ENCODE results near the gene MAPK13. TPM values are rescaled to one million over a fixed set of nuclear protein-coding genes. Genes with fewer than 3 reads are reported as not detected.

The MAPK13 gene
- total RNA-seq, 1 experiment from 2014 or later = 13.6 TPM

DNA sequence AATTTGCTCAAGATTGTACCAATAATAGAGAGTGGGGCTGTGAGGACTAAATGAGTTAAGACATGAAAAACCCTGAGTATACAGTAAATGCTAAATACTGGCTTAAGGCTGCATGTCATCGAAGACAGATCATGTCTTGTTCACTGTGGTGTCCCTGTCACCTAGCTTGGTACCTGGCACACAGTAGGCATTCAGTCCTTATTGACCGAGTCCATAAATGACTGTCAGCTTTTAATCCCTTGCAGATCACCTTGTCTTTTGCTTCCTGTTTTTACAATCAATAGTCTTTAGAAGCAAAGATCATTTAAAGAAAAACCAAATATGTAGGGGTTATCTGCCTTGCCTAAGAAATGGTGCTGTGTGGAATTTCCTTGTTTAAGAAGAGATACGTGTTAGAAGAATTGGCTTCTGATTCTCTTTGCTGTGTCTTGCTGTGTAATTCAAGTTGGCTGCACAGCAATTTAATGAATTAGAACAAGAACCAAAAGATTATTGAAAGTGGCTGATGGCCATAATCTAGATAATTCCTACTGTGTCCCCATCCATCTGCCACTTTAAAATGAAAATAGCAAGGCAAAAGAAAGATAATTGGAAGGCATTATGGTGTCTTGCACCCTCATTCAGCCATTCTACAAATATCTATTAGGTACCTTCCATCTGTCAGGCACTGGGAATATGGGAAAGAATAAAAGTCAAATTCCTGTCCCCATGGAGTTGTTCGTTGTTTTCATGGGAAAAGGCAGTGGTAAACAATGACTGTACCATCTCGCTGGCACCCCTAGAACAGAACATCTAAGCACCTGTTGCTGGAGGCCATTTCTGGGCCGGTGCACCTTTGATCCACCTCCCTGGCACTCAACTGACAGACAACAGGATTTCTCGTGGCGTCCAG lies 12.4 kb upstream of the MAPK13 start:
- H3K27ac Mint-ChIP-seq = no peak overlapping the region
- H3K27me3 Mint-ChIP-seq (ENCODE audit: low read depth) = no peaks in the 10 kb centered on the region
- ChIA-PET POLR2A (interaction anchor here (1.0 kb wide), 1 partner anchor 13 kb away, joined by 3 read pairs; no protein-coding TSS in a partner anchor), CTCF (interaction anchor here (1.3 kb wide), 1 partner anchor 23 kb away, joined by 3 read pairs; no protein-coding TSS in a partner anchor)
- H3K4me3 Mint-ChIP-seq = no peak overlapping the region
- H3K4me1 Mint-ChIP-seq = peaks cover 35% of the 10 kb centered on the region
- no peak for DNase-seq (ENCODE audit: low spot score)
- ATAC-seq = no peak
- no peaks in the 10 kb centered on the region for H3K9me3 Mint-ChIP-seq
- H3K36me3 Mint-ChIP-seq = no peaks in the 10 kb centered on the region
- TF ChIP-seq NFE2L1 (CRISPR knock-in tag; IDR thresholded peaks at IDR 0.05) = no peak
- TF ChIP-seq HMGA2 (CRISPR knock-in tag; IDR thresholded peaks at IDR 0.05) = no peak
- TF ChIP-seq ATF1 (CRISPR knock-in tag; IDR thresholded peaks at IDR 0.05) = no peak
- no peak for TF ChIP-seq MYBL2 (CRISPR knock-in tag; IDR thresholded peaks at IDR 0.05)
- TF ChIP-seq, protein P1, sequence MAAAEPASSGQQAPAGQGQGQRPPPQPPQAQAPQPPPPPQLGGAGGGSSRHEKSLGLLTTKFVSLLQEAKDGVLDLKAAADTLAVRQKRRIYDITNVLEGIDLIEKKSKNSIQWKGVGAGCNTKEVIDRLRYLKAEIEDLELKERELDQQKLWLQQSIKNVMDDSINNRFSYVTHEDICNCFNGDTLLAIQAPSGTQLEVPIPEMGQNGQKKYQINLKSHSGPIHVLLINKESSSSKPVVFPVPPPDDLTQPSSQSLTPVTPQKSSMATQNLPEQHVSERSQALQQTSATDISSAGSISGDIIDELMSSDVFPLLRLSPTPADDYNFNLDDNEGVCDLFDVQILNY (CRISPR knock-in tag; IDR thresholded peaks at IDR 0.05) = no peak
- no peak for TF ChIP-seq ELF4 (CRISPR knock-in tag; IDR thresholded peaks at IDR 0.05; ENCODE audit: low read depth)
- TF ChIP-seq, protein P2, sequence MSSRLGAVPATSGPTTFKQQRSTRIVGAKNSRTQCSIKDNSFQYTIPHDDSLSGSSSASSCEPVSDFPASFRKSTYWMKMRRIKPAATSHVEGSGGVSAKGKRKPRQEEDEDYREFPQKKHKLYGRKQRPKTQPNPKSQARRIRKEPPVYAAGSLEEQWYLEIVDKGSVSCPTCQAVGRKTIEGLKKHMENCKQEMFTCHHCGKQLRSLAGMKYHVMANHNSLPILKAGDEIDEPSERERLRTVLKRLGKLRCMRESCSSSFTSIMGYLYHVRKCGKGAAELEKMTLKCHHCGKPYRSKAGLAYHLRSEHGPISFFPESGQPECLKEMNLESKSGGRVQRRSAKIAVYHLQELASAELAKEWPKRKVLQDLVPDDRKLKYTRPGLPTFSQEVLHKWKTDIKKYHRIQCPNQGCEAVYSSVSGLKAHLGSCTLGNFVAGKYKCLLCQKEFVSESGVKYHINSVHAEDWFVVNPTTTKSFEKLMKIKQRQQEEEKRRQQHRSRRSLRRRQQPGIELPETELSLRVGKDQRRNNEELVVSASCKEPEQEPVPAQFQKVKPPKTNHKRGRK (CRISPR knock-in tag; IDR thresholded peaks at IDR 0.05; ENCODE audit: borderline replicate concordance) = no peak
- no peak for TF ChIP-seq FOXP1 (CRISPR knock-in tag; IDR thresholded peaks at IDR 0.05; ENCODE audit: borderline replicate concordance)
- TF ChIP-seq, protein P3, sequence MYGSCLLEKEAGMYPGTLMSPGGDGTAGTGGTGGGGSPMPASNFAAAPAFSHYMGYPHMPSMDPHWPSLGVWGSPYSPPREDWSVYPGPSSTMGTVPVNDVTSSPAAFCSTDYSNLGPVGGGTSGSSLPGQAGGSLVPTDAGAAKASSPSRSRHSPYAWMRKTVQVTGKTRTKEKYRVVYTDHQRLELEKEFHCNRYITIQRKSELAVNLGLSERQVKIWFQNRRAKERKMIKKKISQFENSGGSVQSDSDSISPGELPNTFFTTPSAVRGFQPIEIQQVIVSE (CRISPR knock-in tag; IDR thresholded peaks at IDR 0.05; ENCODE audit: borderline replicate concordance) = no peak
- TF ChIP-seq TEAD1 (CRISPR knock-in tag; IDR thresholded peaks at IDR 0.05) = no peak
- TF ChIP-seq, protein P4, sequence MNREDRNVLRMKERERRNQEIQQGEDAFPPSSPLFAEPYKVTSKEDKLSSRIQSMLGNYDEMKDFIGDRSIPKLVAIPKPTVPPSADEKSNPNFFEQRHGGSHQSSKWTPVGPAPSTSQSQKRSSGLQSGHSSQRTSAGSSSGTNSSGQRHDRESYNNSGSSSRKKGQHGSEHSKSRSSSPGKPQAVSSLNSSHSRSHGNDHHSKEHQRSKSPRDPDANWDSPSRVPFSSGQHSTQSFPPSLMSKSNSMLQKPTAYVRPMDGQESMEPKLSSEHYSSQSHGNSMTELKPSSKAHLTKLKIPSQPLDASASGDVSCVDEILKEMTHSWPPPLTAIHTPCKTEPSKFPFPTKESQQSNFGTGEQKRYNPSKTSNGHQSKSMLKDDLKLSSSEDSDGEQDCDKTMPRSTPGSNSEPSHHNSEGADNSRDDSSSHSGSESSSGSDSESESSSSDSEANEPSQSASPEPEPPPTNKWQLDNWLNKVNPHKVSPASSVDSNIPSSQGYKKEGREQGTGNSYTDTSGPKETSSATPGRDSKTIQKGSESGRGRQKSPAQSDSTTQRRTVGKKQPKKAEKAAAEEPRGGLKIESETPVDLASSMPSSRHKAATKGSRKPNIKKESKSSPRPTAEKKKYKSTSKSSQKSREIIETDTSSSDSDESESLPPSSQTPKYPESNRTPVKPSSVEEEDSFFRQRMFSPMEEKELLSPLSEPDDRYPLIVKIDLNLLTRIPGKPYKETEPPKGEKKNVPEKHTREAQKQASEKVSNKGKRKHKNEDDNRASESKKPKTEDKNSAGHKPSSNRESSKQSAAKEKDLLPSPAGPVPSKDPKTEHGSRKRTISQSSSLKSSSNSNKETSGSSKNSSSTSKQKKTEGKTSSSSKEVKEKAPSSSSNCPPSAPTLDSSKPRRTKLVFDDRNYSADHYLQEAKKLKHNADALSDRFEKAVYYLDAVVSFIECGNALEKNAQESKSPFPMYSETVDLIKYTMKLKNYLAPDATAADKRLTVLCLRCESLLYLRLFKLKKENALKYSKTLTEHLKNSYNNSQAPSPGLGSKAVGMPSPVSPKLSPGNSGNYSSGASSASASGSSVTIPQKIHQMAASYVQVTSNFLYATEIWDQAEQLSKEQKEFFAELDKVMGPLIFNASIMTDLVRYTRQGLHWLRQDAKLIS (CRISPR knock-in tag; IDR thresholded peaks at IDR 0.05; ENCODE audit: borderline replicate concordance) = no peak
- TF ChIP-seq, protein P5, sequence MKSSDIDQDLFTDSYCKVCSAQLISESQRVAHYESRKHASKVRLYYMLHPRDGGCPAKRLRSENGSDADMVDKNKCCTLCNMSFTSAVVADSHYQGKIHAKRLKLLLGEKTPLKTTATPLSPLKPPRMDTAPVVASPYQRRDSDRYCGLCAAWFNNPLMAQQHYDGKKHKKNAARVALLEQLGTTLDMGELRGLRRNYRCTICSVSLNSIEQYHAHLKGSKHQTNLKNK (CRISPR knock-in tag; IDR thresholded peaks at IDR 0.05) = no peak
- no peak for TF ChIP-seq ZNF671 (CRISPR knock-in tag; IDR thresholded peaks at IDR 0.05)

DNA sequence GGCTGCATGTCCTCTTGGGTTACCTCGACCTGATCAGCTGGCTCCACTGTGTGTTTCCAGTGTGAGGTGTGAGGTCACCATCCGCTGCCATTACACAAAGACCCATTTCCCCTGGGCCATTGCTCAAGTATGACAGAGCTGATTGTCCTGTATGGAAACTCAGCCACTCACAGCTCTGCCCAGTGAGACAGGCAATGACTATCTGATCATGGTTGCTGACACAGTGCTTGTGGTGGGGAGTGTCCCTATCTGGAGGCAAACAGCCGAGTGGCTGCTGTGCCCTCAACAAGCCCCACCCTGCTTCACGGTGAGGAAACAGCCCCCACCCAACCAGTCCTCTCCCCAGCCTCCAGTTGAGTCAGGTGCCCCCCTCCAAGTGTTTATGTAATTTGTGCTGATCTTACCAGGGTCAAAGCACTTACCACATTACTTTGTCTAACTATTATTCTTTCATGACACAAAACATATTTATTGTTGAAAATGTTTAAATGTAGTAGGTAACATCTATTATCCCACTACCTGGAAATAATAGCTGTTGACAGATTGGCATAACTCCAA lies 11.7 kb upstream of the MAPK13 start:
- Mint-ChIP-seq H3K4me3 (no peak overlapping the region), H3K27ac (no peak overlapping the region), H3K9me3 (no peaks in the 10 kb centered on the region), H3K4me1 (peaks cover 36% of the 10 kb centered on the region), H3K36me3 (no peaks in the 10 kb centered on the region), H3K27me3 (ENCODE audit: low read depth) (no peaks in the 10 kb centered on the region)
- ATAC-seq (no peak), DNase-seq (ENCODE audit: low spot score) (no peak)
- ChIA-PET POLR2A (interaction anchor here (1.0 kb wide), 1 partner anchor 12 kb away, joined by 3 read pairs; no protein-coding TSS in a partner anchor), CTCF (interaction anchor here (1.1 kb wide), 1 partner anchor 21 kb away, joined by 3 read pairs; no protein-coding TSS in a partner anchor)
- TF ChIP-seq RORB (CRISPR knock-in tag; IDR thresholded peaks at IDR 0.05) (no peak), ZNF423 (CRISPR knock-in tag; IDR thresholded peaks at IDR 0.05) (no peak), NFE2L1 (CRISPR knock-in tag; IDR thresholded peaks at IDR 0.05) (no peak), ZNF671 (CRISPR knock-in tag; IDR thresholded peaks at IDR 0.05) (no peak)
- TF ChIP-seq, protein P6, sequence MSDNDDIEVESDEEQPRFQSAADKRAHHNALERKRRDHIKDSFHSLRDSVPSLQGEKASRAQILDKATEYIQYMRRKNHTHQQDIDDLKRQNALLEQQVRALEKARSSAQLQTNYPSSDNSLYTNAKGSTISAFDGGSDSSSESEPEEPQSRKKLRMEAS (CRISPR knock-in tag; IDR thresholded peaks at IDR 0.05) = no peak

Measured in WTC11 (cell line).